HG02798 (cell line): ENCODE data around the gene PIRT.

ENCODE experiments used
- ATAC-seq: cut with Tn5 transposase; IDR thresholded peaks from one replicate; pipeline ENCODE4 v1.9.1; 2021; ENCODE audit warnings: mild to moderate bottlenecking; ENCODE audit not compliant: unreplicated experiment, poor library complexity

The PIRT gene

DNA sequence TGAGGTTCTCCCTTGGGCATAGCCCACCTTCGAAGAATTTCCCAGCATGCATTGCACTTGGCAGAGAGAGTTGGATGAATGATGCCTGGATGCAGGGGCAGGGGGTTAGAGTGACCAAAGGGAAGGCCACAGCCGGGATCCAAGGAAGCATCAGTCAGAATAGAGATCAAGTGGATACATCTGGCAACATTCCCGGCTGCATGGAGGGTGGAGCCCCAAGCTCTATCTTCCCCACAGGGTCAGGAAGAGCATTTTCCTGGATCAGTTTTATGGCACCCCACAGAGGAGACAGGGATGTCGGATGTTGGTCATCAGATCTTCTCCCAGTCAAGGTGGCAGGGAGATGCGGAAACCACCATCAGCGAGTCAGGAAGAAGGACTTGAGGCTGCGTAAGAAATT is 13.0 kb downstream of the PIRT start:
- no peak for ATAC-seq

DNA sequence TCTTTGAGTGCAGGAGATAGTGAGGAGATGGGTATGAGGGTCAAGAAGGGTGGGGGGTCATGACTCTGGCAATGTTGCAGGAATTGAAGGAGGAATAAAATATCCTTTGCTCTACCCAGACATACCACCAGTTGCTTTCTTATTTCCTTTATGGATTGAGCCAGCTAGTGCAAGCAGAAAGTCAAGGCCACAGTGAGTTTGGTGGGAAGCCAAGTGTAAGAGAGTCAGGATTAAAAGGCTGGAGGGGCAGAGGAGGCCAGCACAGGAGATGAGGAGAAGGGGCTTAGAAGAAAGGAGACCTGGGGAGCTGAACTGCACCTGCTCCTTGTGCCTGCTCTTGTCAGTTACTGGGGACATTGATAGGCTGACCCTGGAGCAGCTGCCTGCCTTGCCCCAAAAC is 16.1 kb downstream of the PIRT start:
- ATAC-seq: no peak

DNA sequence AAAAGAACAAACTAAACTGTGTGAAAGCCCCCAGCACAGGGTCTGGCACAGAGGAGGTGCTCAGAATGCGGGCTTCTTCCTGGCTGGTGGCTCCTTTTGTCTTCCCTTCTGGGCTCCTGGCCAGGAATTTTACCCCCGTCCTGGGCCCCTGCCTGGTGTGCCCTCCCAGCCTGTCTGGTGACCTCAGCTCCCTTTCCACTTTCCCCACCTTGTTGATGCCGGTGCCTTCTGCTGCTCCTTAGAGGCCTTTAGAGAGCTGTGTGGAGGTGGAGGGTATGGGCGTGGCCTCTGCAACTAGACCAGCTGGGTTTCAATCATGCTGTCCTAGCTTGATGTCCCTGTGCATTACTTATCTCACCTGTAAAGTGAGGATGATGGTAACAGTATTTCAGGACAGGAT is 16.8 kb downstream of the PIRT start:
- no peak for ATAC-seq

DNA sequence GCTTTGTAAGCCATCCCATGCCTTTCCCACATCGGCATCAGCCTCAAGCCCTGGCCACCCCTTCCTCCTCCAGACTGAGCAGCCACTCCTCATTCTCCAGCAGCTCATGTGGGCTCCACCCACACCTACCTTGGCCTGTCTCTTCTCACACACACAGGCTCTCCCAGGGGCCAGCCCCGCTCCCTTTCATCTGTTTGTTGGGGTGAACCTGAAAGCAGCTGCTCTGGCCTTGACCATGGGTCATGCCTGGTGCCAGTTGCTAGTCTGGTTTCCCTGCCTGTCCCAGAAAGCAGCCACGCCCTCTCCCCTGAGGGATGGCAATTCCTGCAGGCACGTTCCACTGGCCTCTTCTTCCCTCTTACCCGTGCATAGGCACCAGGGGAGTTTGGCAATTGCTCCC is 22.6 kb downstream of the PIRT start:
- ATAC-seq: no peak

DNA sequence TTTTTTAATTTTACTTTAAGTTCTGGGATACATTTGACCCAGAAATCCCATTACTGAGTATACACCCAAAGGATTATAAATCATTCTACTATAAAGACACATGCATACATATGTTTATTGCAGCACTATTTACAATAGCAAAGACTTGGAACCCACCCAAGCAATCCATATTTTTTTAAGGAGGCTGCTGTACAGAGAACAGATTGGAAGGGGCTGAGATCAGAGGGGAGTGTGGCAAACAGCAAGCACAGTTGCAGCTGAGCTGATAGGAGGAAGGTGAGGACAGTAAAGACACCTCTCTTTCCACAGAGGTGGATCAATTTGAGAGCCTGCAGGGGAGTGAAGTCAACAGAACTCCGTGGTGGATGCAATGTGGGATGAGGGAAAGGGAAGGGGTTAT is 23.8 kb downstream of the PIRT start:
- ATAC-seq: no peak

DNA sequence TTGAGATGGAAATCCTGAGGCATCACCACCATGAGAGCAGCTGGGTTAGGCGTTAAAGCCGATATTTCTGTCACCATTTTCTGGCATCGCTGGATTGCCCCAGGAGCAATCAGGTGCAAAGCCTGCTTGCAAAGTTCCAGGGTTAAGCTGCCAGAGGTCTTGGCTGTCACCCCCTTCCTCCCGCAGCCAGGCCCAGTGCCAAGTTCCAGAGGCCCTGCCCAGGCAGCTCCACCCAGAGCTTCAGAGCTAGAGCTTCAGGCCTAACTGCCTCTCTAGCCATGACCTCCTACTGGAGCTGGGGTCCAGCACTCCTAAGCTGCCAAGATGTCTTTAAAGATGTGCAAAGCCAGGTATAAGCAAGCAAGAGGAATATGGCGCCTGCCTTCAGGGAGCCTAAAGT is 25.2 kb downstream of the PIRT start:
- no peak for ATAC-seq

DNA sequence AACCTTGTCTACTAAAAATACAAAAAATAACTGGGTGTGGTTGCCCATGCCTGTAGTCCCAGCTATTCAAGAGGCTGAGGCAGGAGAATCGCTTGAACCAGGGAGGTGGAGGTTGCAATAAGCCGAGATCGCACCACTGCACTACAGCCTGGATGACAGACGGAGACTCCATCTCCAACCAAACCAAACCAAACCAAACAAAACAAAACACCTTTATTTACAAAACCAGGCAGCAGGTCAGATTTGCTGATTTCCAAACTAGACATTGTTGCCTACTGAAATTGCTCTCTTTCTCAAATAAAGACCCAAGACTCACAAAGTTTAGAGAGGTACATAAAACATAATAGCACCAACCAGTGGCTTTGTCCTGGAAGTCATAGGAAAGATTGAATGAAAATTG is 28.3 kb downstream of the PIRT start:
- ATAC-seq: no peak

DNA sequence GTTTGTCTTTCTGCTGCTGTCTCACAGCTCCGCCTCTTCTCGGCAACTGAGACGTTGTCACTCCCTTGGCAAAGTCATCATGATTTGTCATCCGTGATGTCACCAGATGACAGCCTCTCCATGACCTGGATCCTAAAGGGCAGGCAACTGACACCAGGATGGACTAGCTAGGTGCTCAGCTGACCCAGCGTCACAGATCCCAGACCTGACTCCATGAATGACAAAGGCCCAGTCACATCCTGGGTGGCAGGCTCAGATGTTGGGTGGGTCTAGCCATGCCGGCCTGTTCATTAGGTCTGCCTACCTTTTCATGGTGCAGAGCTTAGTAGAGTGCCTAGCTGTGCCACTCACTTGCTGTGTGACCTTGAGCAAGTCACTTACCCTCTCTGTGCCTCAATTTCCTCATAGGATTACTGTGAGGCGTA is 30.2 kb downstream of the PIRT start:
- no peak for ATAC-seq

DNA sequence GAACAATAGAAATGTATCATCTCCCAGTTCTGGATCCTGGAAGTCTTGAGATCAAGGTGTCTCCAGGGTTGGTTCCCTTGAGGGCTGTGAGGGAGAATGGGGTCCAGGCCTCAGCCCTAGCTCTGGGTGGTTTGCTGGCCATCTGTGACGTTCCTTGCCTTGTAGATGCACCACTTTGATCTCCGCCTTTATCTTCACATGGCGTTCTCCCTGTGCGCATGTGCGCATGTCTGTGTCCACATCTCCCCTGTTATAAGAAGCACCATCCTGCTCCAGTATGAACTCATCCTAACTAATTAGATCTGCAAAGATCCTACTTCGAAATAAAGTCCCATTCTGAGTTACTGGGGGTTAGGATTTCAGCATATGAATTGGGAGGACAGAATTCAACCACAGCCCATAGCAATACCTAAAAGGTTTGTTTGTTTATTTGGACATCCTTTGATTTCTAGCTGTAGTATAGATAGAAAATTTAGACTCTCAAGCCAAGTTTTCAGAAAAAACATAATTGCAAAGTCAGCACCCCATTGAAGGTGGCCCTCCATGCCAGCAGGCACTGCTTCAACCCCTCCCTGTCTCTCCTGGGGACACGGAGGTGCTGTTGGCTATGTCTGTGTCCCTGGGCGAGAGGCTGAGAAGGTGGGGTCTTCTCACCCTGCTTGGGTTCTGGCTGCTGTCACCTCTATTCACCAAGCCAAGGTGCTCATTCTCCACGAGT is 31.2 kb downstream of the PIRT start:
- ATAC-seq: no peak

DNA sequence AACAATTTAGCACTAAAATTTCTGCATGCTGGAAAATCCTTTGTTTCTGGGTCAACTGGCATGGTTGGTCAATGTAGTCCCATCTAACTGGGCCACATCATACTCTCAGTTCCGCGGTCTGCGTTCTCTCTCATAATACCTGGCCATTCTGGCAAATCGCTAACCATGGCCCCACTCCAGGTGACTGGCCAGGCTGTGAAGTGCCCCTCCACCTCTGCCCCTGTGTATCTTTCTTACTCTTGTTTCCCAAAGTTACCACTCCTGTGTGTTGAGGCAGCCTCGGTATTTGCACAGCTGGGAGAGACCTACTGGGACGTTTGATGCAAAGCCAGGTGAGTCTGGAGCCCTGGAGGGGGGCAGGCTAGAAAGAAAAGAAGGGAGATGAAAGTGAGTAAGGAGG is 32.0 kb downstream of the PIRT start:
- ATAC-seq: no peak

DNA sequence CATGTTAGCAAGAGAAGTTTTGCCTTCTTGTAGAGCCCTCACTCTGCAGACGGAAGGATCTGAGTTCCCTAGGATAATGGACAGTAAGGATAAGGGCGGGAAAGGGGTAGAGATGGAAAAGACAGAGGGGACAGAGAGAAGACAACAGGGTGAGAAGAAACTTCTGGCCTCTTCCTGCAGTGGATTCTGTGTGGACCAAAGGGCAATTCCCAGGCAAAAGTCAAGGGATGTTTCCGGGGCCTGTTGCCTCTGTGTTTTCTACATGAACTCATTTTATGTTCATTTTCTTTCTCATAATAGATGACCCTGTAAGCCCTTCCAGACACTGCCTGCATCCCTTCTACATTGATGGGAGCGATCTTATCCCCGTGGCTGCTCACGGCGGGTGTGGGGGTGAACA is 33.3 kb downstream of the PIRT start:
- no peak for ATAC-seq

DNA sequence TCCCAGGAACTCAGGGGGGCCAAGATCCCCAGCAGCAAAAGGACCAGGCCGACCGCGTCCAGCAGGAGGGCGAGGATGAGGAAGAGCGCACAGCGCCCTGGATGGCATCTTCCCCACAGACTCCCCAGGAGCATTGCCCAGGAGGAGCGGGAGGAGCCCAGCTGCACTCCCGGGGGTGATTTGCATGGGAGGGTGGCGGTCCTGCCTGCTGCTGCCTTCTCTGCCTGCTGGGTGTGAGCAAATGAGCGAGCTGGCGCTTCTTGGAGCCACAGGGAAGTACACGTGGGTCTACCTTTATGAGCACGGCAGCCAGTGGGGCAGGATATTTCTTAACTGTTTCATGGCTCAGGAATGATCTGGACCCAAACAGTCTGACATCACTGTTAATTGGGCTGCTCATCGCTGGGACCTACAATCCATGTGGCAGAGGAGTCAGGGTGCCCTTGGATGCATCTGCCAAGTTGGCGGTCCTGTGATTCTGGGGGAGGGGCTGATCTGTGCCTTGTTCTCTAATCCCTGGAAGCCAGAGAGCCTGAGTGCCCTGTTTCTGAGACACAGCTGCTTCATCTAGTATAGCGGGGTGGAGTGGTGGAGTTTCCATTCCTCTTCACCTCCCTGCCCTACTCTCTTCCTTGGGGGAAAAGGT is 33.9 kb downstream of the PIRT start, which contains the start of gene TMEM238L:
TSS of gene TMEM238L (minus strand) at position 270 of the 646 bp plus-strand sequence. CDS start at position 134, 136 bp downstream.
- ATAC-seq: no peak

DNA sequence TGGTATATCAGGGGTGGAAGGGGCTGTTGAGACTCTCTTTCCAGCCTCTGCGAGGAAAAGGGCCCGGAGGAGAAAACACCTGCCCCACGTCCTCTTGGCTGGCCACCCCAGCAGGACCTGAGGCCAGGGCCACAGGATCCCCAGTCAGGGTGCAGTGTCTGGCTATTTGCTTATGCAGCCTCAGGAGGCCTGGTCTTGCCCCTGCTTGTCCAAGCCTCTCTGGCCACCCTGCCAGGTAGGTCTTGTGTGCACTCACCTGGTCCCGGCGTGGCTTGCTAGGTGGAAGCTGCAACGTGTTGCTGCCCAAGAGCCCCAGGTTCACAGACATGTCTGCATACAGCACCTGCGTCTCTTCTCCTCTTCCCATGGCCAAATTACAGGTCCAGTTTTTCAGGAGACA is 34.5 kb downstream of the PIRT start:
- no peak for ATAC-seq

DNA sequence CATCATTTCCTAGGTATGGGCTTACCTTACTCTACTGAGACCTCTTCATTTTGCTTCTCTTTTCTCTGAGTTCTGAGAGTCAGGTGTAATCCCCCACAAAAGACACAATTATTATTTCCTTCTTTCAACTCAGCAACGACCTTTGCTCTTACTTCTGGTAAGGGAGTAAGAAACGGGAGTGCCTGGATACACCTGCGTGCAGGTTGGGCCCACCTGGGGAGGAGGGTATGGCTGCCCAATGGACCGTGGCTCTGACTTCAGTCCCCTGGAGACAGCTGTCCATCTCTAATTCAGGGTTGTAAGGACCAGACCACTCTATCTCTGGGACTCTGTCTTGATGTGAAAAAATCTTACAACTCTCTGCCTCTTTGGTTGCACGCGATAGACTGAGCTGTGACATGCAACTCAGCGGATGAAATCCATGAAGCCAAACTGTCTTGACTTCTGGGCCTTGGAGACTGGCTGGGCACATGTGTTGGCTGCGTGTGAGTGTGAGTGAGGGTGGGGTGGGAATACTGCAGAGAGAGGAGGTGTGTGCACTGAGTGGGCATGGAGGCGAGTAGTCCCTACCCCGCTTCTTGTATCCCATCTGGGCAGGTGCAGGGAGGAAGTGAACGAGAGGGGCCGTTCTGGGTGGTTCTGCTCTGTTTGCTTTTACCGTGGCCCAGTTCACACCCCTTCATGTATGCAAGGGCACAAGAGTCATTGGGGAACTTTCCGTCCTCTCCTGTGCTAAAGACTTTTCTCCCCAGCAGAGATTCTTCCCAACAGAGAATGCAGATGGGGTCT is 35.2 kb downstream of the PIRT start:
- no peak for ATAC-seq

DNA sequence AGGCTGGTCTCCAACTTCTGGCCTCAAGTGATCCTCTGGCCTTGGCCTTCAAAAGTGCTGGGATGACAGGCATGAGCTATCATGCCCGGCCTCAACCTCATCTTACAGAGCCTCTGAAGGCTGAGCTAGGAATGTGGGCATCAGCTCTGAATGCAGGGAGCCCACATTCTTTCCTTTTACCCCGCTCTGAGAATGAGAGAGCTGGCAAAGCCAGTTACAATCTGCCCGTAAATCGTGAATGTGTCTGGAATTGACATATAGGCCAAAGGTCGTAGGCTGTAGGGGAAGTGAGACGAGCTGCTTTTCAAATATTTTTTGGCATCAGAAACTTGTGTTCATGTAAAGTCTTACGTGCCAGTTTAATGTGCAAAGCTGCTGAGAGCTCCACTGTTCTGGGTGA is 38.5 kb downstream of the PIRT start:
- ATAC-seq: no peak

DNA sequence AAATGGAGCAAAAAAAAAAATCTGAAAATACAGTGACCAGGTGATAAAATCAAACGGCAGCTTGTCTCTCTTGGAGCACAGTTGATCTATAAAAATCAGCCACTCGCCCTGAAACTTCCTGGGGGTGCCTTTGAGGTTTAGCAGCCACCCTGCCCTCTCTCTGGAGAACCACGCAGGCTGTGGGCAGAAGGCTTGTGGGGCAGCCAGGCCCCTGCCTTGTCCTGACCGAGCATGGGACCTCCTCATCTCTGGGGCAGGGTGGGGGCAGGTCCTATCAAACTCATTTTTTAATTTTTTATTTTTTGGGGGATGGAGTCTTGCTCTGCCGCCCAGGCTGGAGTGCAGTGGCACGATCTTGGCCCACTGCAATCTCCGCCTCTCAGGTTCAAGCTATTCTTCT is 39.0 kb downstream of the PIRT start:
- ATAC-seq: no peak

DNA sequence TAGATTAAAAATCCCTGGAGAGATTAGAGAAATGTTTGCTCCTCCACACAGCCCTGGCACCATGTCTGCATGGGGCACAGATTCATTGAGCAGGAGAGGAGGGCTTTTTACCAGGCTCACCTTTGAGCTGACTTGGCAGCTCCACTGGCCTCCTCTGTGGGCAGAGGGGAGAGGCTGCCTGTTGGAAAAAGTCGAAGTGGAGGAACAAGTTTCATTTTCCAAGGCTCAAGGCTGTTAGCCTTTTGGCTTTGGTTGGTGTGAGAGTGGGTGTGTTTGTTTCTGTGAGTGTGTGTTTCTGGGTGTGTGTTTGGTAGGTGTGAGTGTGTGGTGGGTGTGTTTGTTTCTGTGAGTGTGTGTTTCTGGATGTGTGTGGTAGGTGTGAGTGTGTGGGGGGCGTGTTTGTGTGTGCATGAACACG is 39.5 kb downstream of the PIRT start:
- no peak for ATAC-seq

DNA sequence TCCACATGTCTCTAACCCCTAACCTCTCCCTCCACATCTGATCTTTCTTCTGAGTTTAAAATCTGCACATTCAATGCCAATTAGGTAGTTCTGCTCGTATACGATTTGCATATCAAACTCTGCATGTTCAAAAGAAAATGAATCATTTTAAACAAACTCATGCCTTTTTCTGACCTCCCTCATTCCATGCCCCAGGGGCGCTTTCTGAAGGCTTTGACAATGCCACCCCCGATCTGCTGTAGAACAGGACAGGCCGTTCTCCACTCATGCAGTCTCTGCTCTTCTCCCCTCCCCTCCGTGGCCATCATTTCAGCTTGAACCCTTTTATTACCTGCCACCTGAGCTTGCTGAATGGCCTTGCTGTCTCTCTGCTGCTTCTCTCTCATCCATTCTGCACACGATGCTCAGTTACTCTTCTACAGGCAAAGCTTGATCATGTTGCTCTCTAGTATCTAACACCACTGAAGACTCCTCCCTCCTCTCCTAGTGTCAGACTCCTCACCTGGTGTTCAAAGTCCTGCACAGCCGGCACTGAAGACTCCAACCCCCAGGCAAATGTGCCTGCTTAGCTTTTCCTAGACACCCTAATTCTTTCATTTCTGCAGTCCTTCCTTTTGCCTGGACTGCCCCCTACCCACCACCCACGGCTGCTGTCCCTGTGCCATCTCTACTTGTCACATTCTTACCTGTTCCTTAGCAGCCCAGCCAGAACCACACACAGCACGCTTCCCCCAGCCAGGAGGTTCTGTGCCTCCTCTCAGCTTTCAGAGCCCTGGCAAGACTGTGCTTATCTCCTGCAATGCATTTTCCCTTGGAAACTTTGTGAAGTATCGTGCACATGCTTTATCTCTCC is 40.2 kb downstream of the PIRT start:
- ATAC-seq: no peak

DNA sequence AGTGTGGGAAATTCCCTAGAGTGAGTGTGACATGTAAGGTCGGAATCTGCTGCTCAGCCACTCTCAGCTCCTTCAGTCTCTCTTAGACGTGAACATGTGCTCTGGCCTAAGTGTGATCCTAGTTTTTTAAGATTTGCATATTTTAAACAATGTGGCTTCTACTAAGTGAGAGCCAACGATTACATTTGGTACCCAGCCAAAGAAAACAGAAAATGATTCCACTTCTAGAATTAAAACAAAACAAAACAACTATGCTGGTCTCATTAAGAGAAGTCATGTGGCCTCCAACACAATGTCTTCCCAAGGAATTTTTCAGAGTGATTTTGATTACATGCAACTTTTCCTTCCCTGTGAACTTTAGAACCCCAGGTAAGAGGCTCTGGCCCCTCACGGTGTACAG is 44.1 kb downstream of the PIRT start:
- ATAC-seq: no peak

DNA sequence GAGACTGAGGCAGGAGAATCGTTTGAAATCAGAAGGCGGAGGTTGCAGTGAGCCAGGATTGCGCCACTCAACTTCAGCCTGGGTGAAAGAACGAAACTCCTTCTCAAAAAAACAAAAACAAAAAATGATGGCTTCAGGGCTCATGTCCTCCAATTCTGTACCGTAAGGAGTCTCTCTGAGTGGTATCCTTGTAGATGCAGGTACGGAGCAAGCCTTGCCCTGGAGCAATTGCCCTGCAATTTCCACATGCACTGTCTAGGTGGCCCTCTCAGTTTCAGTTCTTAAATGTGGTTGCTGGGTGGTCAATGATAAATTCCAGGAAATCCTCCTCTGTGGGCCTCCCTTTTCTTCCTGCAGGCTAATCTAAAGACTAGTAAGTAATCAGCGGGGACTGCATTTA is 44.6 kb downstream of the PIRT start:
- ATAC-seq: no peak
